Measurements from ENCODE around the gene PSMA5. TPM values are rescaled to one million over a fixed set of nuclear protein-coding genes. Genes with fewer than 3 reads are reported as not detected.

Gene PSMA5
- total RNA-seq, 1 experiment from 2014 or later = 133 TPM

DNA sequence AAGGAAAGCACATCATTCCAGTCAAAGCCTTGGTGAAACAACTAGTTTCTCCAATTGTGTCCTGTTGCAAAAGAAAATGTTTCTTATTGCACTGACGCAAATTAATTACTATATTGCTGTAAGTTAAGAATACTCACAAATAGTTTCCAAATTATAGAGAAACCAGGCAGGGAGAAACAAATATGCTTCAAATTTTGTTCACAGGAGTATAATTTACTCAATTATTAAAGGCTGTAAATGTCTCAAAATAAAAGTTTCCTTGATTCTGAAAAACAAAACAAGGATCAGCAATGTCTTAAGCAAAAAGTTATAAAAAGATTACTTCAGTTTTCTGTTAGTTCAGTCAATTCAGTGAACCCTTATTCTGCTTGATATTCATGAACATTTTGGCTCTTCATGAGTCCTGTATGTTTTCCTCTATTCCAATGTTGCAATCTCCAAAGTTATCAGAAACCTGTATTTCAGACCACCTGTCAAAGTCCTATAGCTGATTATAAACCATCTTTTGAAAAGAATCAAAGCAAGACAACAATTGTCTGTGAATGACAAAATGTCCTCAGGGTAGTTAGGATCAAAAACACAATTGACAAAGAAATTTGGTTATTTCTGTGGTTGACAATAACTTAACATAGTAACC lies 28.4 kb upstream of the PSMA5 start:
- TF ChIP-seq, protein P1, sequence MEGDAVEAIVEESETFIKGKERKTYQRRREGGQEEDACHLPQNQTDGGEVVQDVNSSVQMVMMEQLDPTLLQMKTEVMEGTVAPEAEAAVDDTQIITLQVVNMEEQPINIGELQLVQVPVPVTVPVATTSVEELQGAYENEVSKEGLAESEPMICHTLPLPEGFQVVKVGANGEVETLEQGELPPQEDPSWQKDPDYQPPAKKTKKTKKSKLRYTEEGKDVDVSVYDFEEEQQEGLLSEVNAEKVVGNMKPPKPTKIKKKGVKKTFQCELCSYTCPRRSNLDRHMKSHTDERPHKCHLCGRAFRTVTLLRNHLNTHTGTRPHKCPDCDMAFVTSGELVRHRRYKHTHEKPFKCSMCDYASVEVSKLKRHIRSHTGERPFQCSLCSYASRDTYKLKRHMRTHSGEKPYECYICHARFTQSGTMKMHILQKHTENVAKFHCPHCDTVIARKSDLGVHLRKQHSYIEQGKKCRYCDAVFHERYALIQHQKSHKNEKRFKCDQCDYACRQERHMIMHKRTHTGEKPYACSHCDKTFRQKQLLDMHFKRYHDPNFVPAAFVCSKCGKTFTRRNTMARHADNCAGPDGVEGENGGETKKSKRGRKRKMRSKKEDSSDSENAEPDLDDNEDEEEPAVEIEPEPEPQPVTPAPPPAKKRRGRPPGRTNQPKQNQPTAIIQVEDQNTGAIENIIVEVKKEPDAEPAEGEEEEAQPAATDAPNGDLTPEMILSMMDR (conservative IDR thresholded peaks at IDR 0.05) = no peak
- Histone ChIP-seq H3K23me2 (ENCODE audit: insufficient read length, low read depth, low read length, poor library complexity, severe bottlenecking) (no peaks in the 10 kb centered on the region), H4K5ac (ENCODE audit: insufficient read length, low read depth, low read length) (no peak overlapping the region), H2BK120ac (ENCODE audit: low read depth, low read length, poor library complexity, severe bottlenecking) (no peak overlapping the region), H2AFZ (ENCODE audit: low read length) (no peak overlapping the region), H3T11ph (ENCODE audit: low read length) (no peak overlapping the region), H3K4ac (ENCODE audit: low read depth, low read length) (no peak overlapping the region), H3K79me1 (ENCODE audit: insufficient read depth, low read depth, low read length, poor library complexity, severe bottlenecking) (no peaks in the 10 kb centered on the region), H3K14ac (ENCODE audit: insufficient read depth, low read length) (no peak overlapping the region), H3K23ac (ENCODE audit: insufficient read length, low read depth, low read length) (no peak overlapping the region), H4K20me1 (ENCODE audit: control insufficient read depth, insufficient read depth, insufficient read length) (no peaks in the 10 kb centered on the region), H2BK12ac (ENCODE audit: insufficient read length, low read depth, low read length) (no peak overlapping the region), H3K4me2 (ENCODE audit: insufficient read depth, insufficient read length, low read length) (no peak overlapping the region), H3K27ac (ENCODE audit: insufficient read length, low read depth, low read length) (no peak overlapping the region), H3K27me3 (ENCODE audit: insufficient read depth, low read length) (no peaks in the 10 kb centered on the region), H2AK5ac (ENCODE audit: insufficient read length, low read length) (no peak overlapping the region), H3K9me3 (ENCODE audit: control insufficient read depth, low read depth, low read length) (no peaks in the 10 kb centered on the region), H3K79me2 (ENCODE audit: insufficient read depth, low read length) (no peaks in the 10 kb centered on the region), H3K56ac (ENCODE audit: insufficient read length, low read depth, low read length) (no peak overlapping the region), H3K9ac (ENCODE audit: extremely low read depth, insufficient read length, low read length) (no peak overlapping the region), H2BK20ac (ENCODE audit: low read depth, low read length, poor library complexity, severe bottlenecking) (no peak overlapping the region), H4K8ac (replicated peaks; ENCODE audit: insufficient read length, low read depth, low read length) (no peak overlapping the region), H4K91ac (ENCODE audit: insufficient read length, low read depth, low read length) (no peak overlapping the region), H2BK5ac (ENCODE audit: insufficient read length, low read length) (no peak overlapping the region), H3K4me1 (ENCODE audit: insufficient read depth, low read length) (no peaks in the 10 kb centered on the region), H3K18ac (ENCODE audit: insufficient read length, low read depth, low read length) (no peak overlapping the region), H2BK15ac (ENCODE audit: low read depth, low read length) (no peak overlapping the region)
- peaks cover 26 to 33% of the 10 kb centered on the region in 2 experiments for H3K9me3 Mint-ChIP-seq
- peaks cover 0 to 16% (median 0%) of the 10 kb centered on the region in 3 experiments; a peak in 3 of 7 replicates for H3K36me3 Mint-ChIP-seq (ENCODE audit: insufficient read depth in 1 of 3, low read depth in 3 of 3)
- peaks cover 18% of the 10 kb centered on the region for H3K27me3 Mint-ChIP-seq (ENCODE audit: low read depth)
- no peak overlapping the region for H3K27ac Mint-ChIP-seq
- no CpG with 5 or more reads among the region's 1 CpG for WGBS (ENCODE audit: extremely low coverage, insufficient read length, low lambda C conversion rate)
- no peak for DNase-seq
- no peak overlapping the region for H3K4me3 Mint-ChIP-seq
- H3K4me1 Mint-ChIP-seq = no peaks in the 10 kb centered on the region
